ENCODE measurements around the gene TMEM117.

TMEM117 gene

DNA sequence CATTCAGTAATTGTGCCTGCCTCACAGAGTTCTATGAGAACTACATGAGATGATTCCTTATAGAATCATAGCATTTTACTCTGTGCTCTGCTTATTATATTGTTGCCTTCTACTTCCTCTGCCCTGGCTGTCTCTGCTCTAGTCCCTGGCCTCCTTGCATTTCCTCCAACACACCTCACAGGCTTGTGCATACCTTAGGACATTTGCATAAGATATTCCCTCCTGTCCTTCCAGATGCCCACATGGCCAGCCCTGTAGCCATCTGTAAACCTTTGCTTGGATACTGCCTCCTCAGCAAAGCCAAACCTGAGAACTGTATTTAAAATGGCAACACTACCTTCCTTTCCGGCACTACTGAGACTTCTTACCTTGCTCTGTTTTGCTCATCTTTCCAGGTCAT, 586.7 kb downstream of the TMEM117 start:
- TF ChIP-seq CSDC2 (CRISPR knock-in tag; IDR thresholded peaks at IDR 0.05) (no peak), RARB (CRISPR knock-in tag; IDR thresholded peaks at IDR 0.05) (no peak), ISL1 (CRISPR knock-in tag; IDR thresholded peaks at IDR 0.05) (no peak), TCF4 (CRISPR knock-in tag; IDR thresholded peaks at IDR 0.05; ENCODE audit: borderline replicate concordance) (no peak), PPARA (CRISPR knock-in tag; IDR thresholded peaks at IDR 0.05; ENCODE audit: borderline replicate concordance) (no peak), OSR1 (CRISPR knock-in tag; IDR thresholded peaks at IDR 0.05) (no peak), ARNTL (CRISPR knock-in tag; IDR thresholded peaks at IDR 0.05; ENCODE audit: borderline replicate concordance, low read depth) (no peak), ZNF70 (CRISPR knock-in tag; IDR thresholded peaks at IDR 0.05) (no peak), ESRRG (CRISPR knock-in tag; IDR thresholded peaks at IDR 0.05) (no peak)
- TF ChIP-seq, protein P1, sequence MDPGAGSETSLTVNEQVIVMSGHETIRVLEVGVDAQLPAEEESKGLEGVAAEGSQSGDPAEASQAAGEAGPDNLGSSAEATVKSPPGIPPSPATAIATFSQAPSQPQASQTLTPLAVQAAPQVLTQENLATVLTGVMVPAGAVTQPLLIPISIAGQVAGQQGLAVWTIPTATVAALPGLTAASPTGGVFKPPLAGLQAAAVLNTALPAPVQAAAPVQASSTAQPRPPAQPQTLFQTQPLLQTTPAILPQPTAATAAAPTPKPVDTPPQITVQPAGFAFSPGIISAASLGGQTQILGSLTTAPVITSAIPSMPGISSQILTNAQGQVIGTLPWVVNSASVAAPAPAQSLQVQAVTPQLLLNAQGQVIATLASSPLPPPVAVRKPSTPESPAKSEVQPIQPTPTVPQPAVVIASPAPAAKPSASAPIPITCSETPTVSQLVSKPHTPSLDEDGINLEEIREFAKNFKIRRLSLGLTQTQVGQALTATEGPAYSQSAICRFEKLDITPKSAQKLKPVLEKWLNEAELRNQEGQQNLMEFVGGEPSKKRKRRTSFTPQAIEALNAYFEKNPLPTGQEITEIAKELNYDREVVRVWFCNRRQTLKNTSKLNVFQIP (CRISPR knock-in tag; IDR thresholded peaks at IDR 0.05; ENCODE audit: borderline replicate concordance, low read depth), result no peak
- TF ChIP-seq, protein P2, sequence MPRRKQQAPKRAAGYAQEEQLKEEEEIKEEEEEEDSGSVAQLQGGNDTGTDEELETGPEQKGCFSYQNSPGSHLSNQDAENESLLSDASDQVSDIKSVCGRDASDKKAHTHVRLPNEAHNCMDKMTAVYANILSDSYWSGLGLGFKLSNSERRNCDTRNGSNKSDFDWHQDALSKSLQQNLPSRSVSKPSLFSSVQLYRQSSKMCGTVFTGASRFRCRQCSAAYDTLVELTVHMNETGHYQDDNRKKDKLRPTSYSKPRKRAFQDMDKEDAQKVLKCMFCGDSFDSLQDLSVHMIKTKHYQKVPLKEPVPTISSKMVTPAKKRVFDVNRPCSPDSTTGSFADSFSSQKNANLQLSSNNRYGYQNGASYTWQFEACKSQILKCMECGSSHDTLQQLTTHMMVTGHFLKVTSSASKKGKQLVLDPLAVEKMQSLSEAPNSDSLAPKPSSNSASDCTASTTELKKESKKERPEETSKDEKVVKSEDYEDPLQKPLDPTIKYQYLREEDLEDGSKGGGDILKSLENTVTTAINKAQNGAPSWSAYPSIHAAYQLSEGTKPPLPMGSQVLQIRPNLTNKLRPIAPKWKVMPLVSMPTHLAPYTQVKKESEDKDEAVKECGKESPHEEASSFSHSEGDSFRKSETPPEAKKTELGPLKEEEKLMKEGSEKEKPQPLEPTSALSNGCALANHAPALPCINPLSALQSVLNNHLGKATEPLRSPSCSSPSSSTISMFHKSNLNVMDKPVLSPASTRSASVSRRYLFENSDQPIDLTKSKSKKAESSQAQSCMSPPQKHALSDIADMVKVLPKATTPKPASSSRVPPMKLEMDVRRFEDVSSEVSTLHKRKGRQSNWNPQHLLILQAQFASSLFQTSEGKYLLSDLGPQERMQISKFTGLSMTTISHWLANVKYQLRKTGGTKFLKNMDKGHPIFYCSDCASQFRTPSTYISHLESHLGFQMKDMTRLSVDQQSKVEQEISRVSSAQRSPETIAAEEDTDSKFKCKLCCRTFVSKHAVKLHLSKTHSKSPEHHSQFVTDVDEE (CRISPR knock-in tag; IDR thresholded peaks at IDR 0.05), result no peak
- ATAC-seq, result no peak

DNA sequence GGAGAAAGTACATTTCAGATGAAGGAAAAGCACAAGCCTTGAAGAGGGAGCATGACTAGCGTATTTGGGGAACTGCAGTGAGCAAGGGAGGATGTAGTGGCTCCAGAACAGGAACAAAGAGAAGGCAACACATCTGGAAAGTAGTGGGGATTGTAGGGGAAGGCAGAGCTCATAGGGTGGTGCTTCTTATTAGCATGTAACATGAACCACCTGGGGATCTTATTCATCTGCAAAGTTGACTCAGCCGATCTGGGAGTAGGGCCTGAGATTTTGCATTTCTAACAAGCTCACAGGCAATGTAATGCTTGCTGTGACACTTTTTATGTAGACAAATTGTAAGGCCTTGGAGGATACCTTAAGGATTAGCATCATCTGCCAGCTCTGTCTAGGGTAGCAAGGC, 592.9 kb downstream of the TMEM117 start:
- ATAC-seq, result no peak
- no peak for TF ChIP-seq ZC3H10 (CRISPR knock-in tag; IDR thresholded peaks at IDR 0.05)
- no peak for TF ChIP-seq SNAI2 (CRISPR knock-in tag; IDR thresholded peaks at IDR 0.05)
- TF ChIP-seq ZNF8 (CRISPR knock-in tag; IDR thresholded peaks at IDR 0.05), result no peak
- TF ChIP-seq TOX (CRISPR knock-in tag; IDR thresholded peaks at IDR 0.05; ENCODE audit: borderline replicate concordance), result no peak
- TF ChIP-seq TCF4 (CRISPR knock-in tag; IDR thresholded peaks at IDR 0.05; ENCODE audit: borderline replicate concordance), result no peak
- TF ChIP-seq ISL1 (CRISPR knock-in tag; IDR thresholded peaks at IDR 0.05), result no peak
- TF ChIP-seq, protein P3, sequence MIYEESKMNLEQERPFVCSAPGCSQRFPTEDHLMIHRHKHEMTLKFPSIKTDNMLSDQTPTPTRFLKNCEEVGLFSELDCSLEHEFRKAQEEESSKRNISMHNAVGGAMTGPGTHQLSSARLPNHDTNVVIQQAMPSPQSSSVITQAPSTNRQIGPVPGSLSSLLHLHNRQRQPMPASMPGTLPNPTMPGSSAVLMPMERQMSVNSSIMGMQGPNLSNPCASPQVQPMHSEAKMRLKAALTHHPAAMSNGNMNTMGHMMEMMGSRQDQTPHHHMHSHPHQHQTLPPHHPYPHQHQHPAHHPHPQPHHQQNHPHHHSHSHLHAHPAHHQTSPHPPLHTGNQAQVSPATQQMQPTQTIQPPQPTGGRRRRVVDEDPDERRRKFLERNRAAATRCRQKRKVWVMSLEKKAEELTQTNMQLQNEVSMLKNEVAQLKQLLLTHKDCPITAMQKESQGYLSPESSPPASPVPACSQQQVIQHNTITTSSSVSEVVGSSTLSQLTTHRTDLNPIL (CRISPR knock-in tag; IDR thresholded peaks at IDR 0.05; ENCODE audit: low read depth), result no peak
- TF ChIP-seq, protein P4, sequence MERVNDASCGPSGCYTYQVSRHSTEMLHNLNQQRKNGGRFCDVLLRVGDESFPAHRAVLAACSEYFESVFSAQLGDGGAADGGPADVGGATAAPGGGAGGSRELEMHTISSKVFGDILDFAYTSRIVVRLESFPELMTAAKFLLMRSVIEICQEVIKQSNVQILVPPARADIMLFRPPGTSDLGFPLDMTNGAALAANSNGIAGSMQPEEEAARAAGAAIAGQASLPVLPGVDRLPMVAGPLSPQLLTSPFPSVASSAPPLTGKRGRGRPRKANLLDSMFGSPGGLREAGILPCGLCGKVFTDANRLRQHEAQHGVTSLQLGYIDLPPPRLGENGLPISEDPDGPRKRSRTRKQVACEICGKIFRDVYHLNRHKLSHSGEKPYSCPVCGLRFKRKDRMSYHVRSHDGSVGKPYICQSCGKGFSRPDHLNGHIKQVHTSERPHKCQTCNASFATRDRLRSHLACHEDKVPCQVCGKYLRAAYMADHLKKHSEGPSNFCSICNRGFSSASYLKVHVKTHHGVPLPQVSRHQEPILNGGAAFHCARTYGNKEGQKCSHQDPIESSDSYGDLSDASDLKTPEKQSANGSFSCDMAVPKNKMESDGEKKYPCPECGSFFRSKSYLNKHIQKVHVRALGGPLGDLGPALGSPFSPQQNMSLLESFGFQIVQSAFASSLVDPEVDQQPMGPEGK (CRISPR knock-in tag; IDR thresholded peaks at IDR 0.05; ENCODE audit: borderline replicate concordance), result no peak
- no peak for TF ChIP-seq RARB (CRISPR knock-in tag; IDR thresholded peaks at IDR 0.05)
- no peak for TF ChIP-seq BACH2 (CRISPR knock-in tag; IDR thresholded peaks at IDR 0.05; ENCODE audit: borderline replicate concordance)
- TF ChIP-seq, protein P5, sequence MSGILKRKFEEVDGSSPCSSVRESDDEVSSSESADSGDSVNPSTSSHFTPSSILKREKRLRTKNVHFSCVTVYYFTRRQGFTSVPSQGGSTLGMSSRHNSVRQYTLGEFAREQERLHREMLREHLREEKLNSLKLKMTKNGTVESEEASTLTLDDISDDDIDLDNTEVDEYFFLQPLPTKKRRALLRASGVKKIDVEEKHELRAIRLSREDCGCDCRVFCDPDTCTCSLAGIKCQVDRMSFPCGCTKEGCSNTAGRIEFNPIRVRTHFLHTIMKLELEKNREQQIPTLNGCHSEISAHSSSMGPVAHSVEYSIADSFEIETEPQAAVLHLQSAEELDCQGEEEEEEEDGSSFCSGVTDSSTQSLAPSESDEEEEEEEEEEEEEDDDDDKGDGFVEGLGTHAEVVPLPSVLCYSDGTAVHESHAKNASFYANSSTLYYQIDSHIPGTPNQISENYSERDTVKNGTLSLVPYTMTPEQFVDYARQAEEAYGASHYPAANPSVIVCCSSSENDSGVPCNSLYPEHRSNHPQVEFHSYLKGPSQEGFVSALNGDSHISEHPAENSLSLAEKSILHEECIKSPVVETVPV (CRISPR knock-in tag; IDR thresholded peaks at IDR 0.05), result no peak
- no peak for TF ChIP-seq ZFP30 (CRISPR knock-in tag; IDR thresholded peaks at IDR 0.05)
- TF ChIP-seq ZFP3 (CRISPR knock-in tag; IDR thresholded peaks at IDR 0.05), result no peak
- TF ChIP-seq, protein P1 (CRISPR knock-in tag; IDR thresholded peaks at IDR 0.05; ENCODE audit: borderline replicate concordance, low read depth), result no peak

All from SK-N-SH treated with all-trans-retinoic acid at 6 μM for 48 hours (cell line).